Upper lobe of left lung (tissue), 6 donors: Measurements from ENCODE around the gene WFDC6. TPM values are rescaled to one million over a fixed set of nuclear protein-coding genes. Genes with fewer than 3 reads are reported as not detected.

Experiments used
- ATAC-seq, 2 donors: fragments of 200-7000 bp; cut with Tn5 transposase; one replicate each; pipeline ENCODE4 v1.9.1; 2022; ENCODE audit warnings: mild to moderate bottlenecking in 2 of 2, moderate library complexity in 2 of 2; ENCODE audit not compliant: low FRiP score in 2 of 2
- DNase-seq, 2 donors: peaks; one replicate each; pipeline ENCODE4 v3.0.0-alpha.2; 2019 to 2020
- H3K27ac ChIP-seq, 4 donors: fragments of 200-600 bp; sonication (generic); one replicate each; pipeline ENCODE4 v1.5.1; 2016 to 2019
- H3K27me3 ChIP-seq, 4 donors: fragments of 200-600 bp; sonication (generic); one replicate each; pipeline ENCODE4 v1.5.1; 2017 to 2019
- H3K36me3 ChIP-seq, 4 donors: fragments of 200-600 bp; sonication (generic); one replicate each; pipeline ENCODE4 v1.5.1; 2016 to 2019
- H3K4me1 ChIP-seq, 4 donors: fragments of 200-600 bp; sonication (generic); one replicate each; pipeline ENCODE4 v1.5.1; 2018 to 2019
- H3K4me3 ChIP-seq, 4 donors: fragments of 200-600 bp; sonication (generic); one replicate each; pipeline ENCODE4 v1.5.1; 2017 to 2019; ENCODE audit warnings: mild to moderate bottlenecking in 2 of 4, moderate library complexity in 1 of 4
- H3K9me3 ChIP-seq, 4 donors: fragments of 200-600 bp; sonication (generic); one replicate each; pipeline ENCODE4 v1.5.1; 2018 to 2019
- EP300 ChIP-seq, 4 donors: sonication (generic); formaldehyde crosslinking; IDR thresholded peaks; one replicate each; pipeline ENCODE4 v1.5.1; 2017; ENCODE audit warnings: antibody characterized with exemption in 4 of 4, control low read depth in 2 of 4
- POLR2A ChIP-seq, 4 donors: fragments of 450-650 bp; IDR thresholded peaks; one replicate each; pipeline ENCODE4 v1.5.1; 2016 to 2017; ENCODE audit warnings: antibody characterized with exemption in 4 of 4, mild to moderate bottlenecking in 2 of 4
- POLR2AphosphoS5 ChIP-seq, 2 donors: sonication (generic); formaldehyde crosslinking; IDR thresholded peaks; one replicate each; pipeline ENCODE4 v1.5.1; 2017; ENCODE audit warnings: antibody characterized with exemption in 2 of 2
- WGBS, 2 donors: methylation state at CpG; one replicate each; pipeline ENCODE4 v1.1.5; 2017 to 2018; 5-methylcytosine and 5-hydroxymethylcytosine counted together
- total RNA-seq, 6 donors: library from RNA; depleted of rRNA in 4 of 6; stranded (reverse); fragments of >200 nt in 4 of 6; gene quantifications; one replicate each; pipeline versions ENCODE4 v1.1.0 to v1.2.1, GENCODE V29; 2016 to 2021
- TF ChIP-seq, protein P1 (sequence below), 6 experiments: fragments of 450-650 bp in 4 of 6; fragments of 200-600 bp in 2 of 6; sonication (generic) in 2 of 6; IDR thresholded peaks; one replicate each; pipeline ENCODE4 v1.5.1; 2016 to 2019; ENCODE audit warnings: antibody characterized with exemption in 6 of 6
- donor health status: DM: no; HTN: no; CAD: no; lungs with moderate emphysema.
- donor health status: DM: no; HTN: yes; CAD: no; lungs with severe emphysema.

WFDC6 gene
- total RNA-seq, 6 donors from 2014 or later, result 1.6 to 1.8 TPM; not detected in 4

DNA sequence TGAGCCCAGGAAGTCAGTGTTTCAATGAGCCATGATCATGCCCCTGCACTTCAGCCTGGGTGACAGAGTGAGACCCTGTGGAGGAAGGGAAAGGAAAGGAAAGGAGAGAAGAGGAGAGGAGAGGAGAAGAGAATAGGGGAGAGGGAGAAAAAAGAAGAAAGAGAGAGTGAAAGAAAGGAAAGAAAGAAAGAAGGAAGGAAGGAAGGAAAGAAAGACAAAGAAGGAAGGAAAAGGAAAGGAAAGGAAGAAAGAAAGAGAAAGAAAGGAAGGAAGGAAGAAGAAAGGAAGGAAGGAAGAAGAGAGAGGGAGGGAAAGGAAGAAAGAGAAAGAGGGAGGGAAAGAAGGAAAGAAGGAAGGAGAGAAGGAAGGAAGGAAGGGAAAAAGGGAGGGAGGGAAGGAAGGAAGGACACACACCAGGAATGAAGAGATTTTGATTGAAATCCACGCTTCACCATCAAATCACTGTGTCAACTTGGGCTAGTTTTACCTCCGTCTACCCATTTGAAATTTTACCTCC lies 25.5 kb upstream of the WFDC6 start:
- H3K9me3 ChIP-seq, result no peaks in the 10 kb centered on the region
- ATAC-seq (no peak), DNase-seq (no peak)
- no peak overlapping the region for H3K4me3 ChIP-seq
- H3K27ac ChIP-seq, result no peak overlapping the region
- no peaks in the 10 kb centered on the region for H3K27me3 ChIP-seq
- 88 to 90% methylated on average over 2 of the region's 2 CpGs for WGBS, 2 donors
- no peak for TF ChIP-seq EP300 (IDR thresholded peaks at IDR 0.05)
- no peak for TF ChIP-seq POLR2AphosphoS5 (IDR thresholded peaks at IDR 0.05)
- no peak for TF ChIP-seq POLR2A (IDR thresholded peaks at IDR 0.05)
- TF ChIP-seq, protein P1, sequence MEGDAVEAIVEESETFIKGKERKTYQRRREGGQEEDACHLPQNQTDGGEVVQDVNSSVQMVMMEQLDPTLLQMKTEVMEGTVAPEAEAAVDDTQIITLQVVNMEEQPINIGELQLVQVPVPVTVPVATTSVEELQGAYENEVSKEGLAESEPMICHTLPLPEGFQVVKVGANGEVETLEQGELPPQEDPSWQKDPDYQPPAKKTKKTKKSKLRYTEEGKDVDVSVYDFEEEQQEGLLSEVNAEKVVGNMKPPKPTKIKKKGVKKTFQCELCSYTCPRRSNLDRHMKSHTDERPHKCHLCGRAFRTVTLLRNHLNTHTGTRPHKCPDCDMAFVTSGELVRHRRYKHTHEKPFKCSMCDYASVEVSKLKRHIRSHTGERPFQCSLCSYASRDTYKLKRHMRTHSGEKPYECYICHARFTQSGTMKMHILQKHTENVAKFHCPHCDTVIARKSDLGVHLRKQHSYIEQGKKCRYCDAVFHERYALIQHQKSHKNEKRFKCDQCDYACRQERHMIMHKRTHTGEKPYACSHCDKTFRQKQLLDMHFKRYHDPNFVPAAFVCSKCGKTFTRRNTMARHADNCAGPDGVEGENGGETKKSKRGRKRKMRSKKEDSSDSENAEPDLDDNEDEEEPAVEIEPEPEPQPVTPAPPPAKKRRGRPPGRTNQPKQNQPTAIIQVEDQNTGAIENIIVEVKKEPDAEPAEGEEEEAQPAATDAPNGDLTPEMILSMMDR (IDR thresholded peaks at IDR 0.05), result no peak
- H3K4me1 ChIP-seq, result no peaks in the 10 kb centered on the region
- H3K36me3 ChIP-seq, result no peaks in the 10 kb centered on the region

DNA sequence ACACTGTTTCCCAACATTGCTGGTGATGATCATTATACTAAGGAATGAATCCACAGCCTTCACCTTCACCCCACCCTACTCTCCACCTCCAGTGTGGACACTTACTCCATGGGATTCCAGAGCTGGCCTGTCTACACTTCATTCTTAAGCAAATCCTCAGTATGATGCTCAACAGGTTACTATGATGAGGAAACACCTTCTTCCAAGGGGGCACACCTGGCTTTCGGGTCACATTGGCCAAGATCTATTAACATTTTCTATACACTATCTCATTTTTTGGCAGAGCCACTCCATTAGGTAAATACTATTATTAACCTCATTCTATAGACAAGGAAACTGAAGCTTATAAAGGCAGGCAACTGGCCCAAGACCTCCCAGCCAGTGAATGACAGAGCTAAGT lies 15.9 kb upstream of the WFDC6 start:
- H3K27me3 ChIP-seq, result no peaks in the 10 kb centered on the region
- no peaks in the 10 kb centered on the region for H3K4me1 ChIP-seq
- TF ChIP-seq POLR2AphosphoS5 (IDR thresholded peaks at IDR 0.05) (no peak), EP300 (IDR thresholded peaks at IDR 0.05) (no peak), POLR2A (IDR thresholded peaks at IDR 0.05) (no peak)
- TF ChIP-seq, protein P1 (IDR thresholded peaks at IDR 0.05), result no peak
- no peak for ATAC-seq
- no peak for DNase-seq
- H3K27ac ChIP-seq, result no peak overlapping the region
- no peak overlapping the region for H3K4me3 ChIP-seq
- 73 to 84% methylated on average over 1 of the region's 1 CpG for WGBS, 2 donors
- no peaks in the 10 kb centered on the region for H3K9me3 ChIP-seq
- H3K36me3 ChIP-seq, result no peaks in the 10 kb centered on the region

DNA sequence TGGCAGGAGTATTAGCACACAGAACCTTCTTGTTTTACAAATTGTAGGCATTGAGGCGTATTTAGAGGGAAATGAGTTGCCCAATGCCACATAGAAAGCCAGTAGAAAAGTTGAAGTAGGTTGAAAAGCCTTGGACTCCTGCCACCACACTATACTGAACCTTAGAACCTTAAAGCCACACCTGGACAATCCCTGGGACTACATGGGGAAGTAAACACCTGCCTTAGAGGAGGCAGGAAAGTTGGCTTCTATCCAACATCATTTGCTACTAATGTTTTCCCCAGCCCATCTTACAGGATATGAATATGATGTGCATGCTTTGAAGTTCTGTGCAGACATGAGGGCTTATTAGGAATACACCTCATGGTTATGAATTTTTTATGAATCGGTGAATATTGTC lies 13.2 kb upstream of the WFDC6 start:
- Histone ChIP-seq H3K36me3 (no peaks in the 10 kb centered on the region), H3K9me3 (no peaks in the 10 kb centered on the region), H3K4me3 (no peak overlapping the region), H3K4me1 (no peaks in the 10 kb centered on the region), H3K27ac (no peak overlapping the region), H3K27me3 (no peaks in the 10 kb centered on the region)
- 76 to 85% methylated on average over 2 of the region's 2 CpGs for WGBS, 2 donors
- DNase-seq (no peak), ATAC-seq (no peak)
- TF ChIP-seq, protein P1 (IDR thresholded peaks at IDR 0.05), result no peak
- TF ChIP-seq EP300 (IDR thresholded peaks at IDR 0.05) (no peak), POLR2AphosphoS5 (IDR thresholded peaks at IDR 0.05) (no peak), POLR2A (IDR thresholded peaks at IDR 0.05) (no peak)

DNA sequence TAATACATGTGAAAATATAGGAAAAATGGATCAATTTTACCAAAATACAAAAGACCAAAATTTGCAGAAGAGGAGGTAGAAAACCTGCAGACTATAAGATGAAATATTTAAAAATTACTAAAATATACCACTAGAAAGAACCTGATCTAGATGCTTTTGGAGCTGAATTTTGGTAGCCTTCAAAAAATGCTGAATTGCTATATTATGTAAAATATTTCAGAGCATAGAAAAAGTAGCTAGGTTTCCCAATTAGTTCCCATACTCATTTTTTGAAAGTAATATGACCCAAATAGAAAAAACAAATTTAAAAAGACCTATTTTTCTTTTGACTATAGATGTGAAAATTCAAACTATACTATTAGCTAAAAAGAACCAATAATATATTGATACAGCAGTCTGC lies 11.5 kb upstream of the WFDC6 start:
- Histone ChIP-seq H3K4me3 (no peak overlapping the region), H3K27ac (no peak overlapping the region)
- TF ChIP-seq EP300 (IDR thresholded peaks at IDR 0.05) (no peak), POLR2A (IDR thresholded peaks at IDR 0.05) (no peak), POLR2AphosphoS5 (IDR thresholded peaks at IDR 0.05) (no peak)
- TF ChIP-seq, protein P1 (IDR thresholded peaks at IDR 0.05), result no peak

DNA sequence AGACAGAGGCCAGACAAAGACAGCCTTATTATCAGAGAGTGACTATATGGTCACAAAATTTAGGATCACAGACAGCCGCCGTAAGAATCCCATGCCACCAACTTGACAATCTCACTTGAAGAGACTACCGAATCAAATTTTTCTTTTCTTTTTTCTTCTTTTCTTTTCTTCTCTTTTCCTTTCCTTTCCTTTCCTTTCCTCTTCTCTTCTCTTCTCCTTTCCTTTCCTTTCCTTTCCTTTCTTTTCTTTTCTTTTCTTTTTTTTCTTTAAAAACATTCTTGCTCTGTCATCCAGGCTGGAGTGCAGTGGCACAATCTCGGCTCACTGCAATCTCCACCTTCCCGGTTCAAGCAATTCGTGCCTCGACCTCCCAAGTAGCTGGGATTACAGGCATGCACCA lies 9.1 kb upstream of the WFDC6 start:
- ATAC-seq (no peak), DNase-seq (no peak)
- no peaks in the 10 kb centered on the region for H3K27me3 ChIP-seq

More for the DNA sequence above, 11.5 kb upstream of the WFDC6 start:
- Histone ChIP-seq H3K9me3 (no peaks in the 10 kb centered on the region), H3K4me1 (no peaks in the 10 kb centered on the region), H3K27me3 (no peaks in the 10 kb centered on the region), H3K36me3 (no peaks in the 10 kb centered on the region)
- DNase-seq (no peak), ATAC-seq (no peak)

More for the DNA sequence above, 9.1 kb upstream of the WFDC6 start:
- TF ChIP-seq EP300 (IDR thresholded peaks at IDR 0.05) (no peak), POLR2A (IDR thresholded peaks at IDR 0.05) (no peak), POLR2AphosphoS5 (IDR thresholded peaks at IDR 0.05) (no peak)
- TF ChIP-seq, protein P1 (IDR thresholded peaks at IDR 0.05), result no peak
- Histone ChIP-seq H3K27ac (no peak overlapping the region), H3K4me1 (no peaks in the 10 kb centered on the region), H3K4me3 (no peak overlapping the region), H3K36me3 (no peaks in the 10 kb centered on the region), H3K9me3 (no peaks in the 10 kb centered on the region)
- 92 to 94% methylated on average over 7 of the region's 7 CpGs for WGBS, 2 donors
